Astrocyte of the cerebellum (primary cell): Measurements from ENCODE around the gene UBE3C.
"Not testable (repeated sequence)": the region's sequence is repeated elsewhere in the genome, so short reads cannot be mapped to it uniquely, and the experiment has no call there.

Experiments
- DNase-seq: peaks from one replicate; pipeline ENCODE4 v3.0.0-alpha.2; 2011; ENCODE audit warnings: low read depth
- H3K4me3 ChIP-seq: 2 replicates; pipeline ENCODE4 v1.5.1; 2011; ENCODE audit warnings: mild to moderate bottlenecking, low read depth, low read length, moderate library complexity
- CTCF ChIP-seq: IDR thresholded peaks from 2 replicates; pipeline ENCODE4 v1.5.1; 2012; ENCODE audit warnings: low read length, low read depth, moderate library complexity, mild to moderate bottlenecking; ENCODE audit errors: missing control alignments
- in situ Hi-C: cut with HindIII; loops from 2 replicates; pipeline ENCODE4 v1.10.0; 2017; ENCODE audit warnings: low sequenced_read_pairs

UBE3C gene

GRCh38 chr7:157253850-157254249 lies 115.1 kb downstream of the UBE3C start:
- TF ChIP-seq CTCF: no peak
- DNase-seq: no peak
- in situ Hi-C loops: no loop called here
- no peak overlapping the region for H3K4me3 ChIP-seq

GRCh38 chr7:157254781-157255180 lies 116.1 kb downstream of the UBE3C start:
- H3K4me3 ChIP-seq, in situ Hi-C loops, DNase-seq: not testable (repeated sequence)

DNA sequence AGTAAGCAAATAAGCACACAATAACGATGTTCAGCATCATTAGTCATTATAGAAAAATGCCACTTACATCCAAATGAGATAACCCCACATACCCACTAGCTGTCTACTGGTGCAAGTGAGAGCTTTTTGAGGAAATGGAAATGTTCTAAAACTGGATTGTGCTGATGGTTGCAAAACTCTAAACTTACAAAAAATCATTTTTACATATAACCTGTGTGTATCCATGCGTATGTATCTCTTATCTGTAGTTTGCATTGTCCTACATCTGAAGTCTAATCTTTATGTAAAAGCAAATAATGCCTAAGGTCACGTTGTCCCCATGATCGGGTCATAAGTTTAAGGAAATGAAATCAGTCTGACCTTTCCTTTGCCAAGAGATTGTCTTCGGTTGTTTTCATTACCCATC lies 116.5 kb downstream of the UBE3C start:
- no peak for TF ChIP-seq CTCF
- DNase-seq: no peak
- in situ Hi-C loops: no loop called here
- H3K4me3 ChIP-seq: no peak overlapping the region

- DNase-seq: no peak
- H3K4me3 ChIP-seq: no peak overlapping the region
- no peak for TF ChIP-seq CTCF
- in situ Hi-C loops: no loop called here
Measured at GRCh38 chr7:157263156-157263555, 124.4 kb downstream of the UBE3C start.

DNA sequence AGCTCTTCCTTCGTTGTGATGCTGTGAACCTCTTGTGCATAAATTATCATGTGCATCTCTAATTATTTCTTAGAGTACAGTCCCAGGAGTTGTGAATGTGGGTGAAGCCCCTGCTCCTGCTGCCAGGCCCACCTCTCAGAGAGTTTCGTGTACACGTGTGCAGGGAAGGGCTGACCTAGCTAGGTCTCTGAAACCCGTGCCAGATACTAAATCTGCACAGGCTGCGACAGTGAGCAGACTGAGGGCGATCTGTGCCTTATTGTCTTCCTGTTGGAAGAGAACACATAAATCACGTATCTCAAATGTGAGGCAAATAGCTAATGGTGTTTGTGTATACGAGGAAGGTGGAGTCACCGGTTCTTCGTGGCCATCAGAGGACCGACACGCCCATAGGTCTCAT lies 126.3 kb downstream of the UBE3C start:
- no peak for DNase-seq
- H3K4me3 ChIP-seq: no peak overlapping the region
- no peak for TF ChIP-seq CTCF
- in situ Hi-C loops: no loop called here

GRCh38 chr7:157266272-157266671 lies 127.5 kb downstream of the UBE3C start:
- in situ Hi-C loops: no loop called here
- TF ChIP-seq CTCF: no peak
- no peak overlapping the region for H3K4me3 ChIP-seq
- DNase-seq: peak; percentile 3

- TF ChIP-seq CTCF: no peak
- in situ Hi-C loops: no loop called here
- DNase-seq: no peak
- H3K4me3 ChIP-seq: no peak overlapping the region
Measured at GRCh38 chr7:157267516-157267915, 128.8 kb downstream of the UBE3C start.
